ENCODE data around the gene WFDC12. TPM values are rescaled to one million over a fixed set of nuclear protein-coding genes. Genes with fewer than 3 reads are reported as not detected.
A peak's percentile ranks its signal among the peaks of the same experiment; 100 is the strongest.

WFDC12 gene
- total and polyA plus RNA-seq, 4 experiments from 2014 or later, result not detected

- Histone ChIP-seq H3K4me1 (ENCODE audit: insufficient read depth, low read length) (peaks cover 7% of the 10 kb centered on the region), H3K9me3 (ENCODE audit: control insufficient read depth in 1 of 2, low read length in 2 of 2) (no peaks in the 10 kb centered on the region), H3K27ac (ENCODE audit: low read depth, low read length) (no peak overlapping the region), H3K4me3 (ENCODE audit: low read length in 2 of 2) (no peak overlapping the region), H3K36me3 (ENCODE audit: insufficient read depth, low read length) (peaks cover 4% of the 10 kb centered on the region), H3K27me3 (ENCODE audit: insufficient read depth, low read length) (peaks cover 8% of the 10 kb centered on the region)
- Mint-ChIP-seq H3K9me3 (peaks cover 0 to 6% (median 0%) of the 10 kb centered on the region in 8 donors), H3K4me3 (no peak overlapping the region), H3K4me1 (peaks cover 3 to 14% (median 7%) of the 10 kb centered on the region in 4 donors), H3K27ac (peak overlapping the region in 1 of 7 donors; percentile 12), H3K27me3 (peaks cover 10 to 17% of the 10 kb centered on the region in 2 donors), H3K36me3 (peaks cover 0 to 27% of the 10 kb centered on the region in 2 donors)
- ChIA-PET POLR2A (ENCODE audit: partially characterized antibody) (no interaction called here), CTCF (ENCODE audit: partially characterized antibody) (interaction anchor here (1.4 to 5.8 kb wide), 5 partner anchors 13 to 130 kb away, joined by 3 to 69 read pairs (median 31); no protein-coding TSS in a partner anchor)
- intact Hi-C loops (cut with micrococcal nuclease), result no loop called here
- no peak for DNase-seq
Observed at GRCh38 chr20:45092898-45093297, 31.4 kb downstream of the WFDC12 start.

GRCh38 chr20:45091366-45091765, 32.9 kb downstream of the WFDC12 start:
- ChIA-PET CTCF (ENCODE audit: partially characterized antibody) (interaction anchor here (1.5 kb wide), 1 partner anchor 680 kb away, joined by 4 read pairs; no protein-coding TSS in a partner anchor), POLR2A (ENCODE audit: partially characterized antibody) (no interaction called here)
- Histone ChIP-seq H3K4me1 (ENCODE audit: insufficient read depth, low read length) (no peaks in the 10 kb centered on the region), H3K9me3 (ENCODE audit: control insufficient read depth in 1 of 2, low read length in 2 of 2) (no peaks in the 10 kb centered on the region), H3K4me3 (ENCODE audit: low read length in 2 of 2) (no peak overlapping the region), H3K36me3 (ENCODE audit: insufficient read depth, low read length) (peaks cover 4% of the 10 kb centered on the region), H3K27ac (ENCODE audit: low read depth, low read length) (no peak overlapping the region), H3K27me3 (ENCODE audit: insufficient read depth, low read length) (no peaks in the 10 kb centered on the region)
- no peak for DNase-seq
- Mint-ChIP-seq H3K27ac (peak overlapping the region in 3 of 7 donors; percentile 14 to 44 (median 22)), H3K9me3 (no peaks in the 10 kb centered on the region), H3K27me3 (peaks cover 0 to 3% of the 10 kb centered on the region in 2 donors), H3K36me3 (peaks cover 5 to 41% of the 10 kb centered on the region in 2 donors), H3K4me3 (no peak overlapping the region), H3K4me1 (peaks cover 4 to 14% (median 8%) of the 10 kb centered on the region in 4 donors)
- intact Hi-C loops (cut with micrococcal nuclease), result no loop called here

- Histone ChIP-seq H3K4me1 (ENCODE audit: insufficient read depth, low read length) (no peaks in the 10 kb centered on the region), H3K27me3 (ENCODE audit: insufficient read depth, low read length) (no peaks in the 10 kb centered on the region), H3K9me3 (ENCODE audit: control insufficient read depth in 1 of 2, low read length in 2 of 2) (no peaks in the 10 kb centered on the region), H3K36me3 (ENCODE audit: insufficient read depth, low read length) (peaks cover 4% of the 10 kb centered on the region), H3K27ac (ENCODE audit: low read depth, low read length) (no peak overlapping the region), H3K4me3 (ENCODE audit: low read length in 2 of 2) (no peak overlapping the region)
- Mint-ChIP-seq H3K4me1 (peaks cover 3 to 10% (median 4%) of the 10 kb centered on the region in 4 donors), H3K4me3 (no peak overlapping the region), H3K9me3 (no peaks in the 10 kb centered on the region), H3K36me3 (peaks cover 13 to 49% of the 10 kb centered on the region in 2 donors), H3K27me3 (no peaks in the 10 kb centered on the region), H3K27ac (peak overlapping the region in 1 of 7 donors; percentile 60)
- intact Hi-C loops (cut with micrococcal nuclease), result no loop called here
- ChIA-PET CTCF (ENCODE audit: partially characterized antibody) (no interaction called here), POLR2A (ENCODE audit: partially characterized antibody) (no interaction called here)
- no peak for DNase-seq
Observed at GRCh38 chr20:45090481-45090880, 33.8 kb downstream of the WFDC12 start.

GRCh38 chr20:45088247-45088646, 36.0 kb downstream of the WFDC12 start:
- H3K27me3 Mint-ChIP-seq, result no peaks in the 10 kb centered on the region
- H3K27ac Mint-ChIP-seq, result peak overlapping the region in 1 of 7 donors; percentile 59
- peaks cover 29 to 70% of the 10 kb centered on the region in 2 donors for H3K36me3 Mint-ChIP-seq
- Histone ChIP-seq H3K4me1 (ENCODE audit: insufficient read depth, low read length) (no peaks in the 10 kb centered on the region), H3K27me3 (ENCODE audit: insufficient read depth, low read length) (no peaks in the 10 kb centered on the region), H3K9me3 (ENCODE audit: control insufficient read depth in 1 of 2, low read length in 2 of 2) (no peaks in the 10 kb centered on the region), H3K36me3 (ENCODE audit: insufficient read depth, low read length) (peaks cover 4% of the 10 kb centered on the region), H3K27ac (ENCODE audit: low read depth, low read length) (no peak overlapping the region), H3K4me3 (ENCODE audit: low read length in 2 of 2) (no peak overlapping the region)
- intact Hi-C loops (cut with micrococcal nuclease), result no loop called here
- no peaks in the 10 kb centered on the region for H3K9me3 Mint-ChIP-seq
- POLR2A ChIA-PET (ENCODE audit: partially characterized antibody), result no interaction called here
- DNase-seq, result no peak
- CTCF ChIA-PET (ENCODE audit: partially characterized antibody), result interaction anchor here (1.2 kb wide), 1 partner anchor 8 kb away, joined by 4 read pairs; no protein-coding TSS in a partner anchor
- H3K4me3 Mint-ChIP-seq, result no peak overlapping the region
- H3K4me1 Mint-ChIP-seq, result peaks cover 5 to 13% (median 7%) of the 10 kb centered on the region in 4 donors

- no peak for DNase-seq
- H3K4me3 ChIP-seq (ENCODE audit: low read length in 2 of 2), result no peak overlapping the region
- H3K4me1 ChIP-seq (ENCODE audit: insufficient read depth, low read length), result no peaks in the 10 kb centered on the region
- Mint-ChIP-seq H3K36me3 (peaks cover 34 to 74% of the 10 kb centered on the region in 2 donors), H3K27ac (peak overlapping the region in 3 of 7 donors; percentile 56 to 59 (median 58)), H3K27me3 (no peaks in the 10 kb centered on the region), H3K9me3 (peaks cover 0 to 4% (median 0%) of the 10 kb centered on the region in 8 donors), H3K4me3 (no peak overlapping the region), H3K4me1 (peaks cover 5 to 16% (median 7%) of the 10 kb centered on the region in 4 donors)
- H3K36me3 ChIP-seq (ENCODE audit: insufficient read depth, low read length), result peaks cover 4% of the 10 kb centered on the region
- intact Hi-C loops (cut with micrococcal nuclease), result no loop called here
- POLR2A ChIA-PET (ENCODE audit: partially characterized antibody), result no interaction called here
- no peaks in the 10 kb centered on the region for H3K27me3 ChIP-seq (ENCODE audit: insufficient read depth, low read length)
- H3K27ac ChIP-seq (ENCODE audit: low read depth, low read length), result no peak overlapping the region
- H3K9me3 ChIP-seq (ENCODE audit: control insufficient read depth in 1 of 2, low read length in 2 of 2), result no peaks in the 10 kb centered on the region
- CTCF ChIA-PET (ENCODE audit: partially characterized antibody), result interaction anchor here (1.2 kb wide), 1 partner anchor 8 kb away, joined by 4 read pairs; no protein-coding TSS in a partner anchor
Observed at GRCh38 chr20:45087814-45088213, 36.5 kb downstream of the WFDC12 start.

- Mint-ChIP-seq H3K4me1 (peaks cover 5 to 16% (median 7%) of the 10 kb centered on the region in 4 donors), H3K4me3 (no peak overlapping the region), H3K27ac (peak overlapping the region in 4 of 7 donors; percentile 56 to 59 (median 58)), H3K36me3 (peaks cover 39 to 80% of the 10 kb centered on the region in 2 donors), H3K27me3 (no peaks in the 10 kb centered on the region), H3K9me3 (peaks cover 0 to 8% (median 1%) of the 10 kb centered on the region in 8 donors)
- CTCF ChIA-PET (ENCODE audit: partially characterized antibody), result interaction anchor here (1.2 to 1.5 kb wide), 2 partner anchors 9 kb away, joined by 4 to 10 read pairs; no protein-coding TSS in a partner anchor
- POLR2A ChIA-PET (ENCODE audit: partially characterized antibody), result interaction anchor here (1.0 kb wide), 1 partner anchor 39 kb away, joined by 3 read pairs; no protein-coding TSS in a partner anchor
- intact Hi-C loops (cut with micrococcal nuclease), result no loop called here
- no peak for DNase-seq
- H3K36me3 ChIP-seq (ENCODE audit: insufficient read depth, low read length), result peaks cover 8% of the 10 kb centered on the region
- no peaks in the 10 kb centered on the region for H3K27me3 ChIP-seq (ENCODE audit: insufficient read depth, low read length)
- H3K4me3 ChIP-seq (ENCODE audit: low read length in 2 of 2), result no peak overlapping the region
- no peaks in the 10 kb centered on the region for H3K4me1 ChIP-seq (ENCODE audit: insufficient read depth, low read length)
- H3K27ac ChIP-seq (ENCODE audit: low read depth, low read length), result no peak overlapping the region
- peaks cover 0 to 4% of the 10 kb centered on the region in 2 donors for H3K9me3 ChIP-seq (ENCODE audit: control insufficient read depth in 1 of 2, low read length in 2 of 2)
Observed at GRCh38 chr20:45087097-45087790, 37.0 kb downstream of the WFDC12 start.

GRCh38 chr20:45085867-45086266, 38.4 kb downstream of the WFDC12 start:
- peaks cover 21% of the 10 kb centered on the region for H3K36me3 ChIP-seq (ENCODE audit: insufficient read depth, low read length)
- peak overlapping the region in 5 of 7 donors; percentile 3 to 67 (median 42) for H3K27ac Mint-ChIP-seq
- no peak overlapping the region for H3K27ac ChIP-seq (ENCODE audit: low read depth, low read length)
- peaks cover 0 to 8% of the 10 kb centered on the region in 2 donors for H3K9me3 ChIP-seq (ENCODE audit: control insufficient read depth in 1 of 2, low read length in 2 of 2)
- H3K27me3 Mint-ChIP-seq, result no peaks in the 10 kb centered on the region
- no peaks in the 10 kb centered on the region for H3K4me1 ChIP-seq (ENCODE audit: insufficient read depth, low read length)
- ChIA-PET CTCF (ENCODE audit: partially characterized antibody) (interaction anchor here (1.5 kb wide), 1 partner anchor 10 kb away, joined by 10 read pairs; no protein-coding TSS in a partner anchor), POLR2A (ENCODE audit: partially characterized antibody) (interaction anchor here (1.0 kb wide), 1 partner anchor 37 kb away, joined by 3 read pairs; no protein-coding TSS in a partner anchor)
- H3K36me3 Mint-ChIP-seq, result peaks cover 53 to 89% of the 10 kb centered on the region in 2 donors
- DNase-seq, result no peak
- no peak overlapping the region for H3K4me3 ChIP-seq (ENCODE audit: low read length in 2 of 2)
- peaks cover under 1 to 21% (median 9%) of the 10 kb centered on the region in 8 donors for H3K9me3 Mint-ChIP-seq
- H3K4me3 Mint-ChIP-seq, result no peak overlapping the region
- intact Hi-C loops (cut with micrococcal nuclease), result no loop called here
- peaks cover 6 to 22% (median 9%) of the 10 kb centered on the region in 4 donors for H3K4me1 Mint-ChIP-seq
- H3K27me3 ChIP-seq (ENCODE audit: insufficient read depth, low read length), result no peaks in the 10 kb centered on the region
